ENCODE data around the gene KIAA2012.

KIAA2012 gene

GRCh38 chr2:202178346-202178958 is 105.4 kb downstream of the KIAA2012 start:
- in situ Hi-C loops (cut with MboI; ENCODE audit: low pct_unique_long_range_greater_than_20kb, low sequenced_read_pairs, unreplicated experiment): loop anchor here (25.0 kb wide), 1 partner anchor 316 kb away; no protein-coding TSS in a partner anchor
- TF ChIP-seq CTCF (IDR thresholded peaks at IDR 0.05; ENCODE audit: extremely low read depth, insufficient read depth, missing control alignments): peak; percentile 79
- DNase-seq (ENCODE audit: low spot score): peak; percentile 60

GRCh38 chr2:202184557-202184956 is 111.5 kb downstream of the KIAA2012 start:
- in situ Hi-C loops (cut with MboI; ENCODE audit: low pct_unique_long_range_greater_than_20kb, low sequenced_read_pairs, unreplicated experiment): loop anchor here (25.0 kb wide), 1 partner anchor 322 kb away; no protein-coding TSS in a partner anchor
- no peak for TF ChIP-seq CTCF (IDR thresholded peaks at IDR 0.05; ENCODE audit: extremely low read depth, insufficient read depth, missing control alignments)
- no peak for DNase-seq (ENCODE audit: low spot score)

DNA sequence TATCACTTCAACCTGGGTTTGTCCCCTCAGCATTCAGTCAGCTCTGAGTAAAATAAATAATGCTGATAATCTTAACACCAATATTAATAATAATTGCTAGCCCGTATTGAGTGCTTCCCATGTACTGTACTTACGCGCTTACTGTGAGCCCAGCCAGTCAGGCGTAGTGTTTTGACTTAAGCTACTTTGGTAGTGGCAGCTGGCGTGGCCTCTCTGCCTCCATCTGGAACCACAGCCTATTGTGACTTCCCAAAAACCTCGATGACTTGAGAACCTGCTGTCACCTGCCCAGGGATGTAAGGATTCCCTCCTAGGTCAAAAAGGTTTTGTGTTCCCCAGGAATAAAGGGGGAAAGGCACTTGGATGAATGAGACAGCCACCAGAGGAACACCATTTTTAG is 112.1 kb downstream of the KIAA2012 start:
- in situ Hi-C loops (cut with MboI; ENCODE audit: low pct_unique_long_range_greater_than_20kb, low sequenced_read_pairs, unreplicated experiment): loop anchor here (25.0 kb wide), 1 partner anchor 323 kb away; no protein-coding TSS in a partner anchor
- TF ChIP-seq CTCF (IDR thresholded peaks at IDR 0.05; ENCODE audit: extremely low read depth, insufficient read depth, missing control alignments): no peak
- no peak for DNase-seq (ENCODE audit: low spot score)

DNA sequence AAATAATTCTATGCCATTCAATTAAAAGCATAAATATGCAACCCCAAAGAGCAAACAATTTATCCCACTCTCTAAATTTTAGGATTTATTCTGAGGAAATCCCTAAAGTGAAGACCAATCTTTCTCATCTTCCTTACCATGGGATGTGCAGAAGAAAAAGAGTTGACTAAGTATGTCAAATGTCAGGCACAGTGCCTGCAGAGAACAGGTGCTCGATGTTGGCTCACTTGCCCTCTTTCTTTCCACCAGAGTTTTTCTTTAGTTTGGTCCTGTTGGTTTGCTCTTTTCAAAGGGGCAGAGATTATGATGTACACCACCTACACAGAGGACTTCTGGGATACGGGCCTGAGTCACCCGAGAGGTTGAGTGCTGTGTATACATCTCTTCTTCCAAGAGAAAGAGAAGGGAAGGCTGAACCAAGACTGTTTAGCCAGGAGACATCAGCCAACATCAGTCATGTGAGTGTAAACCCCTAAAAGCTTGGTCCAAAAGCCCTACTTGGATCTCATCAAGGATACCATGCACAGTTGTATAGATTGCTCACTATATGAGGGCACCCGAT is 113.7 kb downstream of the KIAA2012 start:
- DNase-seq (ENCODE audit: low spot score): no peak
- no peak for TF ChIP-seq CTCF (IDR thresholded peaks at IDR 0.05; ENCODE audit: extremely low read depth, insufficient read depth, missing control alignments)
- in situ Hi-C loops (cut with MboI; ENCODE audit: low pct_unique_long_range_greater_than_20kb, low sequenced_read_pairs, unreplicated experiment): loop anchor here (25.0 kb wide), 1 partner anchor 324 kb away; no protein-coding TSS in a partner anchor

- no peak for TF ChIP-seq CTCF (IDR thresholded peaks at IDR 0.05; ENCODE audit: extremely low read depth, insufficient read depth, missing control alignments)
- no peak for DNase-seq (ENCODE audit: low spot score)
- in situ Hi-C loops (cut with MboI; ENCODE audit: low pct_unique_long_range_greater_than_20kb, low sequenced_read_pairs, unreplicated experiment): loop anchor here (25.0 kb wide), 1 partner anchor 325 kb away; no protein-coding TSS in a partner anchor
These were observed 114.5 kb downstream of the KIAA2012 start for GRCh38 chr2:202187570-202187969.

DNA sequence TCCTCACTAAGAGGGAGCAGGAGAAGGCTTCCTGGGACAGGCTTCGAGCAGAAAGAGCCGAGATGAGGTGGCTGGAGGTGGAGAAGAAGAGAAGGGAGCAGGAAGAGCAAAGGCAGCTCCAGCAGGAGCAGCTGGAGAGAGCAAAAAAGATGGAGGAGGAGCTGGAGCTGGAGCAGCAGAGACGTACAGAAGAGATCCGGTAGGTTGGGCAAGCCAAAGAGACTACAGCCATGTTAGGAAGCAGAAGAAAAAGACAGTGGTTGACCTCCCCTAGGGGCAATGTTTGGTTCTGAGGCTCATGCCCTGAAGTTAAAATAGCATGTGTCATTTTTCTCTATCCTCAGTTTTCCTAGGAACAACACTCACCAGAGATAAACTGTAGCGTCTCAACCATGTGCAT is 120.2 kb downstream of the KIAA2012 start:
- DNase-seq (ENCODE audit: low spot score): no peak
- in situ Hi-C loops (cut with MboI; ENCODE audit: low pct_unique_long_range_greater_than_20kb, low sequenced_read_pairs, unreplicated experiment): loop anchor here (25.0 kb wide), 1 partner anchor 331 kb away; no protein-coding TSS in a partner anchor

More for the DNA sequence above, 120.2 kb downstream of the KIAA2012 start:
- TF ChIP-seq CTCF (IDR thresholded peaks at IDR 0.05; ENCODE audit: extremely low read depth, insufficient read depth, missing control alignments): no peak
